Measurements from ENCODE around the gene WDFY4. TPM values are rescaled to one million over a fixed set of nuclear protein-coding genes. Genes with fewer than 3 reads are reported as not detected.

Gene WDFY4
- total RNA-seq, 1 donor from 2014 or later = 33.8 TPM

DNA sequence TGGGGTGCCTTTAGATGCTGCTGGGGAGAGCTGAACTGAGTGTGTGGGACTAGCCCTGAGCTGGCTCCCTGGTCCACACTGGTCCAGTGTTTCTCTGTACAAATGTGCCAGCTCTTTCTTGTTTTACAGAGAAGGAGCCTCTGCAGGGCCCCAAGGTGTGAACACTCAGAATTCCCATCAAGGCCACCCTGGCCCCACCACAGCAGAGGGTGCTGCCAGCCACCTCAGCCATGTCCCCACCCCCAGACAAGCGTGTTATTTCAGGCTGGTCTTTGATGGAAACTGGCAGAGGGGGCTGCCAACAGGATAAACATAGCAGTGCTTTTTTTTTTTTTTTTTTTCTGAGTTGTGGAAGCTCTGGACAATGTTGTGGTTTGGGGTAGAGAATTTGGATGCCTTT lies 323.4 kb downstream of the WDFY4 start:
- Histone ChIP-seq H3K27me3 (no peaks in the 10 kb centered on the region), H3K9me3 (no peaks in the 10 kb centered on the region), H3K4me1 (peaks cover 5 to 23% of the 10 kb centered on the region in 2 donors), H3K36me3 (no peaks in the 10 kb centered on the region), H3K27ac (peak overlapping the region; percentile 39 to 40), H3K4me3 (no peak overlapping the region)
- DNase-seq (ENCODE audit: low spot score in 2 of 2) = no peak
- intact Hi-C loops (cut with DNase I) = loop anchor here (2.0 kb wide), 1 partner anchor 107 kb away; the partner anchor contains the start of gene VSTM4
- TF ChIP-seq, protein P1, sequence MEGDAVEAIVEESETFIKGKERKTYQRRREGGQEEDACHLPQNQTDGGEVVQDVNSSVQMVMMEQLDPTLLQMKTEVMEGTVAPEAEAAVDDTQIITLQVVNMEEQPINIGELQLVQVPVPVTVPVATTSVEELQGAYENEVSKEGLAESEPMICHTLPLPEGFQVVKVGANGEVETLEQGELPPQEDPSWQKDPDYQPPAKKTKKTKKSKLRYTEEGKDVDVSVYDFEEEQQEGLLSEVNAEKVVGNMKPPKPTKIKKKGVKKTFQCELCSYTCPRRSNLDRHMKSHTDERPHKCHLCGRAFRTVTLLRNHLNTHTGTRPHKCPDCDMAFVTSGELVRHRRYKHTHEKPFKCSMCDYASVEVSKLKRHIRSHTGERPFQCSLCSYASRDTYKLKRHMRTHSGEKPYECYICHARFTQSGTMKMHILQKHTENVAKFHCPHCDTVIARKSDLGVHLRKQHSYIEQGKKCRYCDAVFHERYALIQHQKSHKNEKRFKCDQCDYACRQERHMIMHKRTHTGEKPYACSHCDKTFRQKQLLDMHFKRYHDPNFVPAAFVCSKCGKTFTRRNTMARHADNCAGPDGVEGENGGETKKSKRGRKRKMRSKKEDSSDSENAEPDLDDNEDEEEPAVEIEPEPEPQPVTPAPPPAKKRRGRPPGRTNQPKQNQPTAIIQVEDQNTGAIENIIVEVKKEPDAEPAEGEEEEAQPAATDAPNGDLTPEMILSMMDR (IDR thresholded peaks at IDR 0.05) = no peak

DNA sequence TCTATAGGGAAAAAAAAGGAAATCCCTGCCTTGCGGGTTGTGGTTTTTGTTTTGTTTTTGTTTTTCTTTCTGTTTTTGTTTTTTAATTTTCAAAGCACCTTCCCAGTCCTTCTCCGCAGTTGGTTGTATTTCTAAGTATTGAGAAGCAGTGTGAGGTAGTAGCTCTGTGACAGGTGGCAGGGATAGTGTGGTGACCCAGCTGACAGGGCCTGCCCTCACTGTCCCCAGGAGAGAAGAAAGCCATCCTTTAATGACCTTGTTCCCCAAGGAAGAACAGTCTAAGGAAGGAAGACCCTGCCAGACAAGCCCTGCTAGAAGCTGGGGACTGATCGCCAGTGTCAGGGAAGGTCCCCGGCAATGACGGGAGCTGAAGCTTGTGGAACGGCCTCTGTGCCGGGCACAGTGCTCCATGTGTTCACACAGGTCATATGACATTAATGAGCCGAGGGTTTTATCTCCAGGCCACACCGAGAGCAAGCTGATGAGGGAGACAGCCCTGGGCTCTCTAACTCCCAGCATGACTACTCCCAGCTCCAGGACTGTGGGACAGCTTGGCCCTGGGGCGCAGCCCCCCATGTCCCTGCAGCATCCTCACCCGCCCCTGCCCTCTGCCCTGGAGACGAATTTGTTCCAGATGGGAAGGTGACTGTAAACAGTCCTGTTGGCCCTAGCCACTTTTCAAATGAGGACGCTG lies 324.0 kb downstream of the WDFY4 start:
- DNase-seq (ENCODE audit: low spot score in 2 of 2) = no peak
- peaks cover 5 to 23% of the 10 kb centered on the region in 2 donors for H3K4me1 ChIP-seq
- no peaks in the 10 kb centered on the region for H3K27me3 ChIP-seq
- peak overlapping the region; percentile 39 to 40 for H3K27ac ChIP-seq
- peak overlapping the region in 1 of 2 donors; percentile 28 for H3K4me3 ChIP-seq
- intact Hi-C loops (cut with DNase I) = loop anchor here (2.0 kb wide), 1 partner anchor 106 kb away; the partner anchor contains the start of gene VSTM4
- H3K36me3 ChIP-seq = no peaks in the 10 kb centered on the region
- no peaks in the 10 kb centered on the region for H3K9me3 ChIP-seq
- TF ChIP-seq, protein P1 (IDR thresholded peaks at IDR 0.05) = no peak

GRCh38 chr10:49009199-49009979 lies 324.7 kb downstream of the WDFY4 start:
- peaks cover 5 to 23% of the 10 kb centered on the region in 2 donors for H3K4me1 ChIP-seq
- H3K27ac ChIP-seq = peak overlapping the region; percentile 39 to 40
- H3K9me3 ChIP-seq = no peaks in the 10 kb centered on the region
- H3K36me3 ChIP-seq = no peaks in the 10 kb centered on the region
- no peaks in the 10 kb centered on the region for H3K27me3 ChIP-seq
- no peak for DNase-seq (ENCODE audit: low spot score in 2 of 2)
- H3K4me3 ChIP-seq = peak overlapping the region in 1 of 2 donors; percentile 28
- intact Hi-C loops (cut with DNase I) = loop anchor here (2.0 kb wide), 1 partner anchor 105 kb away; the partner anchor contains the start of gene VSTM4
- TF ChIP-seq, protein P1 (IDR thresholded peaks at IDR 0.05) = no peak

DNA sequence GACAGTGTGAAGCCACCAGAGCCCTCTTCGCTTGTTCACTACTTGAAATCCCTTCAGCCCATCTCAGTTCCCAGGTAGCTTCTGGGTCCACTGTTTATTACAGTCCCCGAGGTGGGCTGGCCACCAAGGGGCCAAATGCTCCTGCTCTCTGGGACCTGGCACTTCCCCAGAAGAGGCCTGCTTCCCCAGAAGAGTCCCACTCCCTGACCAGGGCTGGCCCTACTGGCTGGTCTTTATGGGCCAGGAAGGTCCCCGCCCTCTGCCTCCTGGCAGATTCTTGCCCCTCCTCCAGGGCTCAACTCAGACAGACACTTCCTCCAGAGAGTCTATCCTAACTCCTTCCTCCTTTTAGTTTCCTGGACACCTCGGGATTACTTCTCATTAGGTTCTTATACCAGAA lies 325.6 kb downstream of the WDFY4 start:
- Histone ChIP-seq H3K9me3 (no peaks in the 10 kb centered on the region), H3K36me3 (no peaks in the 10 kb centered on the region), H3K27ac (no peak overlapping the region), H3K27me3 (no peaks in the 10 kb centered on the region), H3K4me3 (no peak overlapping the region), H3K4me1 (peaks cover 5 to 22% of the 10 kb centered on the region in 2 donors)
- no peak for DNase-seq (ENCODE audit: low spot score in 2 of 2)
- TF ChIP-seq, protein P1 (IDR thresholded peaks at IDR 0.05) = no peak
- intact Hi-C loops (cut with DNase I) = no loop called here

DNA sequence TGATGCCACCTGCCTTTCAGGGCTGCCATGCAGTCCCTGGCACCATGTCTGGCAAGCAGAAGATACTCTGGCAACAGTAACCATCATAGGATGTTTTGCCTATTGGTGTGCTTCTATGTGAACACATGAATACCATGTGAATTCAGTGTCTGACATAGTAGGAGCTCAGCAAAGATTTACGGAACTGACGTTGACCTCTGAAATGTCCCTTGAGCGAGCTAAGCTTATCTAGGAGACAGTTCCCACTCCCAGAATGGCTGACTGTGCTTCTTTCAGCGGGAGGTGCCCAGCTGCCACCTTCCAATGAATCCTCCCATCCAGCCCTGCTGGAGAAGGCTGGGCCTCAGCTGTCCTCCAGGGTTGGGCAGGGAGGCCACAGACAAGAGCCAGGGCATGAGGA lies 326.2 kb downstream of the WDFY4 start:
- Histone ChIP-seq H3K4me1 (peaks cover 5 to 20% of the 10 kb centered on the region in 2 donors), H3K36me3 (no peaks in the 10 kb centered on the region)
- TF ChIP-seq, protein P1 (IDR thresholded peaks at IDR 0.05) = no peak

More for the DNA sequence above, 326.2 kb downstream of the WDFY4 start:
- no peaks in the 10 kb centered on the region for H3K9me3 ChIP-seq
- DNase-seq (ENCODE audit: low spot score in 2 of 2) = no peak
- no peak overlapping the region for H3K27ac ChIP-seq
- no peak overlapping the region for H3K4me3 ChIP-seq
- intact Hi-C loops (cut with DNase I) = no loop called here
- no peaks in the 10 kb centered on the region for H3K27me3 ChIP-seq
